Epithelial cell of proximal tubule (primary cell): Measurements from ENCODE around the gene MRPL51. TPM values are rescaled to one million over a fixed set of nuclear protein-coding genes. Genes with fewer than 3 reads are reported as not detected.
A peak's percentile ranks its signal among the peaks of the same experiment; 100 is the strongest.

ENCODE experiments used
- DNase-seq: peaks from one replicate; pipeline ENCODE4 v3.0.0-alpha.2; 2011; ENCODE audit warnings: low read depth
- H3K4me3 ChIP-seq: 2 replicates; pipeline ENCODE4 v1.5.1; 2011; ENCODE audit warnings: low read depth, mild to moderate bottlenecking, low read length
- total RNA-seq: library from RNA; depleted of rRNA; stranded (reverse); fragments of >200 nt; gene quantifications from 2 replicates; pipeline ENCODE4 v1.2.3, GENCODE V29; 2015
- TF ChIP-seq, protein P1 (sequence below): conservative IDR thresholded peaks from 2 replicates; pipeline ENCODE4 v1.5.1; 2012; ENCODE audit warnings: low read depth, mild to moderate bottlenecking, low read length

Gene MRPL51
- 132 and 156 TPM in 2 replicates for total RNA-seq

DNA sequence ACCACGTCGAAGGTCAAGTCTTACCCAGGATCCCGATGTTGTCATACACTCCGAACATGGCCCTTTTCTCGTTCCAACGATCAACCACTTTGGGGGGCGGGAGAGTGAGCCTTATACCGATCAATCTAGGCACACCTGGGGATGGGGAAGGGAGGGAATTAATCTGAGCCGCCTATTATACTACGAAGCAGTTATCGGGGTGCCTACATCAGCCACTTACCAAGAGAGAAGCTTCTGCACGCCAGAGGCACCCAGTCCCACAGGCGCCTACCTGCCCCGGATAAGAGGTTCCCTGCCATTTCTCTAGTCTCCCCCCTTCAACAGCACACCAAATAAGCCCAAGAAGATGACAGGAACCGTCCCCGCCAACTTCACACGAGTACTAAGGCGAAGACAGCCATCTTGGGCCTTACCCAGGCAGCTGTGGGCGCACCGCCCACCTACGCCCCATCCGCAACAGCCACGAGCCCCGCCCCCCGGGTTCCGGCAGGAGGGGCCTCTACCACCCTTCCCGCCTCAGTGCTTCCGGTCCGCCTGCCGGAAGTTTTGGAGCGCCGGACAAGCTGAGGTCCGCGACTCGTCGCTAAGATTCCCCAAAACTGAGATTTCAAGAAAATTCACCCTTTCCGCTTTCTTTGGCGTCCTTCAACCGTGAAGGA lies at the start of gene MRPL51:
Gene MRPL51, minus strand, starts transcription at position 425 of the 659 bp plus-strand sequence. Its CDS starts 126 bp downstream, at position 299.
- H3K4me3 ChIP-seq = peak within 1 kb of the TSS; percentile 99

DNA sequence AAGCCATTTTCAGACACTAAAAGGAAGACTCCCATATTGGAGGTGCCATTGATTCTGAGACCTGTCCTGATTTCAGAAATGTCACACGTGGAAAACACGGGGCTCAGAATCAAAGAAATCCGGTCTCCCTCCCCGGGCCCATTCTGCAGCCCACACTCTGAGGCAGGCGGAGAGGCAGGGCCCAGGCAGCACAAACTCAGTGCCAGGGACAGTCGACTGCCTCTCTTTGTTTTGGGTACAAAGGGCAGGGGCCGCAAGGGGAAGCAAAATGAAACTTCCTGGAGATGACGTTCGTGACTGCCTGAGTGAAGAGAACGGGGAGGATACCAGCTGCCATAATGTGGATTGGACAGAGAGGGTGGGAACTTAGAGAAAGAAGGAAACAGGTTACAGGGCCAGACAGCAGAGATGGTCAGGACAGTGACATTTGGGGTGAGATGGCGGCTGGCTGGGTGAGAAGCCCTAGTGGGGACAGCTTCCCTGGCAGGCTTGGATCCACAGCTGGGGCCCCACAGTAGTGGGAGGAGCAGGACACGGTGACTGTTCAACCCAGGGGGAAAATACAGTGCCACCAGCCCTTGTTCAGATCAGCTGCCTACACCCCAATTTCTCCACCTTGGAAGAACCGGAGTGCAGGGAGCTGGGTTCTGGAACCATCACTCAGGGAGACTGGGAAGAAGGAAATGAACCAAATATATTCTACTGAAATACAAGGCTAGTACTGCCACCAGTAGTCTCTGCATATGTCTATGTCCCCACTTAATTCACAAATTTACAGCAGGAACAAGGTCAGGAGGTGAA lies 49.3 kb upstream of the MRPL51 start:
- TF ChIP-seq, protein P1, sequence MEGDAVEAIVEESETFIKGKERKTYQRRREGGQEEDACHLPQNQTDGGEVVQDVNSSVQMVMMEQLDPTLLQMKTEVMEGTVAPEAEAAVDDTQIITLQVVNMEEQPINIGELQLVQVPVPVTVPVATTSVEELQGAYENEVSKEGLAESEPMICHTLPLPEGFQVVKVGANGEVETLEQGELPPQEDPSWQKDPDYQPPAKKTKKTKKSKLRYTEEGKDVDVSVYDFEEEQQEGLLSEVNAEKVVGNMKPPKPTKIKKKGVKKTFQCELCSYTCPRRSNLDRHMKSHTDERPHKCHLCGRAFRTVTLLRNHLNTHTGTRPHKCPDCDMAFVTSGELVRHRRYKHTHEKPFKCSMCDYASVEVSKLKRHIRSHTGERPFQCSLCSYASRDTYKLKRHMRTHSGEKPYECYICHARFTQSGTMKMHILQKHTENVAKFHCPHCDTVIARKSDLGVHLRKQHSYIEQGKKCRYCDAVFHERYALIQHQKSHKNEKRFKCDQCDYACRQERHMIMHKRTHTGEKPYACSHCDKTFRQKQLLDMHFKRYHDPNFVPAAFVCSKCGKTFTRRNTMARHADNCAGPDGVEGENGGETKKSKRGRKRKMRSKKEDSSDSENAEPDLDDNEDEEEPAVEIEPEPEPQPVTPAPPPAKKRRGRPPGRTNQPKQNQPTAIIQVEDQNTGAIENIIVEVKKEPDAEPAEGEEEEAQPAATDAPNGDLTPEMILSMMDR = no peak
- no peak for DNase-seq
- H3K4me3 ChIP-seq = no peak overlapping the region

More for the DNA sequence above, at the start of gene MRPL51:
- TF ChIP-seq, protein P1 = no peak
- DNase-seq = peak; percentile 41

DNA sequence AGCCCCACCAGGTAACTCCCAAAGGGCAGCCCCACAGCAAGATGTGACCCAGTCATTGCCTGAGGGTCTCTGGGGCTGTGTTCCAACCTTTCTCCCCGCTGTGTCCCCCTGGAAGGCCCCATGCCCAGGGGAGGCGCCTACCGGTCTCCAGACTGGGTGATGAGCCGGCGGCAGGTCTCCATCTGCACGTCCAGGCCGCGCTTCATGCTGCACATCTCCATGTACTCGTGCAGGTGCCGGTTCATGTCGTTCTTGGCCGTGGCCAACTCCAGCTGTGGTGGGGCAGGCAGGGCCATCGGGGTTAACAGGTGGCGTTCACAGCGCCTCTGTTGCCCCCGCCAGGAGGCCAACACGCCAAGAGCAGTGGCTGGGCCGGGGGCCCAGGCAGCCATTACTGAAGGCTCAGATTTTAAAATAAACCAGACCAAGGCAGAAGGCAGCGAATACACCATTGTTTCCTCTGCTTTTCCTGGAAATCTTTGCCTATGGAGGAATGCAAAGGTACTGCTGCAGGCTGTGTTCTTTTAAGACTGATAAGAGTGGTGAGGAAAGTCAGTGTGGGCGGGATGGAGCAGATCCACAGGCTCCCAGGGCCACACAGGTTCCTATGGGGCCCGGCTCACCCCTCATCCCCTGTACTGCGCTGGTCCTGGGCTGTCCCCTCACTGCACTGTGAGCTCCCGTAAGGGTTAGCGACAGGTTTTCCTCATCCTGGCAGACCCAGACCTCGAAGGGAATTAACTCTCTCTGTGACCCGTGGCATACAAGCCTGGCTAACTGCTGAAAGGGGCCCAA lies 48.5 kb upstream of the MRPL51 start:
- TF ChIP-seq, protein P1 = no peak
- no peak for DNase-seq
- no peak overlapping the region for H3K4me3 ChIP-seq

DNA sequence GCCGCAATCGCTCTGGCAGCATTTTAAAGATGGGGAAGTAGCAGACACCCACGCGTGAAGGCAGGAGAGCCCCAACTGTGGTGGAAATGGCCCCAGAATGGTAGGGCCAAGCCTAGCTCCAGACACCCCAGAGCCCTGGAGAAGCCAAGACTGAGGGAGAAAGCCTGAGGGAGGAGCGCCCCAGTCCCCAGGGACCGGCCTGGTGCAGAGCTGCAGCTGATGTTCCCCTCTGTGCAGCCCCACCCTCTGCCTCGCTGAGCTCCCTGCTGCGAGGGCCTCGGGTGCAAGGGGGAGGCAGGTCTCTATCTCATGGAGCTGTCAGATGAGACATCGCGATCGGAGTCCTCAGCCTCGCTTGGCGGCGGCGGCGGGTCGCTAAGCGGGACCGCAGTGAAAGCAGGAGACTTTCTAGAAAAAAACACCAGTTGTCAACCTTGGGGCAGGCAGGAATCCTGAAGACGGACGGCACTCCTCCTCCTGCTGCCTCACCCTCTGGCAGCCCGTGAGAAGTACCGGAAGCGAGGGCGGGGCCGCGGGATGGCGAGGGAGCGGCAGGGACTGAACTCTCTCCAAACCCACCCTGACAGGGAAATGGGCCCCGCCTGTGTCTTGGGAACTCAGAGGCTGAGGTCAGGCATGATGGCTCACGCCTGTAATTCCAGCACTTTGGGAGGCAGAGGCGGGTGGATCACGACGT lies 47.3 kb upstream of the MRPL51 start:
- H3K4me3 ChIP-seq = no peak overlapping the region
- TF ChIP-seq, protein P1 = no peak
- DNase-seq = no peak

DNA sequence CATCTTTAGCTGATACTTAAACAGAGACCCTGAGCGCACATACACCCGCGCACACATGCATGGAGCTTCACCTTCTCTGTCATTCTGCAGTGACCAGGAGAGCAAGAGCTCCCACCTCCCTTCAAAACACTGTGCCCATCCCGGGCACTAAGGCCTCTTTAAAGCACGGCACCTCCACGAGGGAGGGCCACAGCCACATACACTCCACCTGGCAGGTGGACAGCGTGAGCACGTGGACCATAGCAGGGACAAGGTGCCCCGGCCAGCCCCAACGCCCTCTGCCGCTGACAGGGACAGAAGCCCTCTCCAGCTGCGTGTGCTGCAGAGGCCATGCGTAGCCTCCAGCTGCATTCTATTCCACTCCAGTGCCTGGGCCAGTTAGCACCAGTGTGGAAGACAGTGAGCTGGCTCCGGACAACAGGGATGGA lies 46.7 kb upstream of the MRPL51 start:
- H3K4me3 ChIP-seq = no peak overlapping the region
- TF ChIP-seq, protein P1 = no peak
- DNase-seq = no peak

DNA sequence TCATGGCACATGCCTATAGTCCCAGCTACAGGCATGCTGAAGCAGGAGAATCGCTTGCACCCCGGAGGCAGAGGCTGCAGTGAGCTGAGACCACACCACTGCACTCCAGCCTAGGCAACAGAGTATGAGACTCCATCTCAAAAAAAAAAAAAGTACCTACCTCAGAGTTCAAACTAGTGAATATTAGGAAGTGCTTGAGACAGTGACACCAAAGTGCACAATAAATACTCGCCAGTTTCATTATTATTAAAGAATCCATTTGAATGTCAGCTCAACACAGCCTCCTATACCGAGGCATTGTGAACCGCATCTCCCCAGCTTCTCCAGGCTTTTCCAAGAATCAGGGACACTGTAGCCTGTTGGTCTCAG lies 46.2 kb upstream of the MRPL51 start:
- TF ChIP-seq, protein P1 = no peak
- DNase-seq = no peak
- H3K4me3 ChIP-seq = no peak overlapping the region
